Subcutaneous adipose tissue (tissue), 4 donors: ENCODE data around the gene BRIP1. TPM values are rescaled to one million over a fixed set of nuclear protein-coding genes. Genes with fewer than 3 reads are reported as not detected.
A peak's percentile ranks its signal among the peaks of the same experiment; 100 is the strongest.

Source experiments
- CTCF ChIP-seq: fragments of 450-650 bp; IDR thresholded peaks from one replicate; pipeline ENCODE4 v1.5.1; 2016; ENCODE audit warnings: low read depth, mild to moderate bottlenecking, control low read depth, antibody characterized with exemption, moderate library complexity
- total RNA-seq, 4 donors: library from RNA; depleted of rRNA; stranded (reverse); fragments of >200 nt; gene quantifications; one replicate each; pipeline ENCODE4 v1.1.0, GENCODE V29; 2016

The BRIP1 gene
- total RNA-seq, 4 donors from 2014 or later, result 0.33 to 1.1 (median 0.98) TPM

GRCh38 chr17:61797283-61797682, 66.0 kb downstream of the BRIP1 start:
- peak; percentile 62 for TF ChIP-seq CTCF

GRCh38 chr17:61795546-61795945, 67.8 kb downstream of the BRIP1 start:
- TF ChIP-seq CTCF, result peak; percentile 88

GRCh38 chr17:61794792-61795191, 68.5 kb downstream of the BRIP1 start:
- TF ChIP-seq CTCF, result no peak

GRCh38 chr17:61794242-61794641, 69.1 kb downstream of the BRIP1 start:
- no peak for TF ChIP-seq CTCF

GRCh38 chr17:61793565-61793964, 69.8 kb downstream of the BRIP1 start:
- TF ChIP-seq CTCF, result peak; percentile 74

- no peak for TF ChIP-seq CTCF
These were observed 73.5 kb downstream of the BRIP1 start for GRCh38 chr17:61789872-61790271.

- TF ChIP-seq CTCF, result peak; percentile 33
These were observed 77.2 kb downstream of the BRIP1 start for GRCh38 chr17:61786088-61786487.
